GM12874 (cell line): ENCODE results near the gene USP9Y.

Source experiments
- CTCF ChIP-seq: IDR thresholded peaks from 2 replicates; pipeline ENCODE4 v1.5.1; 2011; ENCODE audit warnings: low read depth, mild to moderate bottlenecking, control low read depth, low read length, moderate library complexity; ENCODE audit not compliant: insufficient read depth

The USP9Y gene

GRCh38 chrY:12742725-12743124 lies 41.7 kb downstream of the USP9Y start:
- no peak for TF ChIP-seq CTCF

GRCh38 chrY:12744091-12744490 lies 43.1 kb downstream of the USP9Y start:
- TF ChIP-seq CTCF: no peak

GRCh38 chrY:12749293-12749692 lies 48.3 kb downstream of the USP9Y start:
- TF ChIP-seq CTCF: no peak

- no peak for TF ChIP-seq CTCF
These were observed 51.8 kb downstream of the USP9Y start for GRCh38 chrY:12752856-12753255.

GRCh38 chrY:12756021-12756420 lies 55.0 kb downstream of the USP9Y start:
- TF ChIP-seq CTCF: no peak

- TF ChIP-seq CTCF: no peak
These were observed 64.9 kb downstream of the USP9Y start for GRCh38 chrY:12765976-12766375.

- TF ChIP-seq CTCF: no peak
These were observed 83.5 kb downstream of the USP9Y start for GRCh38 chrY:12784521-12784920.

GRCh38 chrY:12793999-12794398 lies 93.0 kb downstream of the USP9Y start:
- no peak for TF ChIP-seq CTCF
